Measurements from ENCODE around the gene TMEM11.

TMEM11 gene

GRCh38 chr17:21177854-21178600, 35.9 kb downstream of the TMEM11 start:
- no peak for DNase-seq

DNA sequence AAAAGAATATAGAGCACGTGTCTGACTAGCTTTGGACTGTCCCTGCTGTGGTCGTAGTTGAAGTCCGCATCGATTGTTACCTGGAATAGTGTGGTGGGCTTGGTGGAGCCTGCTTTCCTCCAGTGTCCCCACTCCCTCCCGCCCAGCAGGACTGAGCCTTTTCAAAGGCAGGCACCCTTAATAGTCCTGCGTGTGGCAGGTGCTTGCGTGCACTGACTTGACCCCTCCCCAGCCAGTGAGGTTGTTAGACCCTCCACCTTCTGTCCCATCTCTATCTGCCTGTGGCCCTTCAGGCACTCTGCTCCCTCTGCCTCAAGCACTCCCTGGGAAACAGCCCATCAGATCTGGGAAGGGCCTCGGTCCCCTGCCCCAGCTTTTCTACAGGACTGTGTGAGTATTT, 36.6 kb downstream of the TMEM11 start:
- no peak for DNase-seq

GRCh38 chr17:21176773-21177395, 37.1 kb downstream of the TMEM11 start:
- DNase-seq, result no peak

GRCh38 chr17:21174713-21175112, 39.2 kb downstream of the TMEM11 start:
- no peak for DNase-seq

- no peak for DNase-seq
Observed at GRCh38 chr17:21174186-21174585, 39.8 kb downstream of the TMEM11 start.

- DNase-seq, result no peak
Observed at GRCh38 chr17:21173543-21173942, 40.4 kb downstream of the TMEM11 start.

- DNase-seq, result no peak
Observed at GRCh38 chr17:21172846-21173245, 41.1 kb downstream of the TMEM11 start.

DNA sequence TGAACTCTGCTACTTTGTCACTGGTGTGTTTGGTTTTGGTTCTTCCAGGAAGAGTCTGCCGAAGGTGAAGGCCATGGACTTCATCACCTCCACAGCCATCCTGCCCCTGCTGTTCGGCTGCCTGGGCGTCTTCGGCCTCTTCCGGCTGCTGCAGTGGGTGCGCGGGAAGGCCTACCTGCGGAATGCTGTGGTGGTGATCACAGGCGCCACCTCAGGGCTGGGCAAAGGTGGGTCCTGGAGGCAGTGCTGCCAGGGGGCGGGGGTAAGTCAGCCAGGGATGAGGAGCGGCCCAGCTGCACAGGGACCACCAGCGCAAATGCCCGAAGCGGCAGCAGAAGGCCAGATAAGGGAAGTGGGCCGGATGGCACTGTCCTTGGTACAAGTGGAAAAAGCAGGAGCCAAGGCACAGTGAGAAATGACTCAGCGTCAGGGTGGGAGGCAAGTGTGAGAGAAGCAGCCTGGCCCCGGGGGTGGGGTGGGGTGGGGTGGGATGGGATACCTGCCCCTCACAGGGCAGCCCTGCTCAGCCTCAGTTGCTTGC, 41.9 kb downstream of the TMEM11 start:
- no peak for DNase-seq

GRCh38 chr17:21171309-21171922, 42.5 kb downstream of the TMEM11 start:
- DNase-seq, result peak in 3 of 4 experiments; percentile 21 to 43 (median 42)

GRCh38 chr17:21170809-21171208, 43.2 kb downstream of the TMEM11 start:
- no peak for DNase-seq

- no peak for DNase-seq
Observed at GRCh38 chr17:21169496-21169895, 44.5 kb downstream of the TMEM11 start.

GRCh38 chr17:21168555-21168865, 45.5 kb downstream of the TMEM11 start:
- no peak for DNase-seq

DNA sequence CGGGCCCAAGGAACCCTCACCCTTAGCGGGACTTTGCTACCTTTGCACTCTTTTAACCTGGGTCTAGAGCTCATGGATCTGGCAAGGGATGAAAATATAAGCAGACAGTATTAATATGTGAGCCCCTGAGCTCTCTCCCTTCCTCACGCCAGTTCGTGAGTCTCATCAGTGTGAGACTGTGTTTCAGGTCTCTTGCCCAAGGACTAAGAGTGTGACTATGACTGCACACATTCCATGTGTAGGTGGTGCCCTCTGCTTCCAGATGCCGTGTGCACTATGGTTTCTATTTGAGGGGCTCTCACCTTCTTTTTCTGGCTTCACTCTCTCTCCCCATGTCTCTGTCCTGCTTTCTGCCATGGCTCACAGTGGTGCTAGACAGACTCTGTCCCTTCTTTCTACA, 46.7 kb downstream of the TMEM11 start:
- peak; percentile 41 to 70 (median 68) for DNase-seq

DNA sequence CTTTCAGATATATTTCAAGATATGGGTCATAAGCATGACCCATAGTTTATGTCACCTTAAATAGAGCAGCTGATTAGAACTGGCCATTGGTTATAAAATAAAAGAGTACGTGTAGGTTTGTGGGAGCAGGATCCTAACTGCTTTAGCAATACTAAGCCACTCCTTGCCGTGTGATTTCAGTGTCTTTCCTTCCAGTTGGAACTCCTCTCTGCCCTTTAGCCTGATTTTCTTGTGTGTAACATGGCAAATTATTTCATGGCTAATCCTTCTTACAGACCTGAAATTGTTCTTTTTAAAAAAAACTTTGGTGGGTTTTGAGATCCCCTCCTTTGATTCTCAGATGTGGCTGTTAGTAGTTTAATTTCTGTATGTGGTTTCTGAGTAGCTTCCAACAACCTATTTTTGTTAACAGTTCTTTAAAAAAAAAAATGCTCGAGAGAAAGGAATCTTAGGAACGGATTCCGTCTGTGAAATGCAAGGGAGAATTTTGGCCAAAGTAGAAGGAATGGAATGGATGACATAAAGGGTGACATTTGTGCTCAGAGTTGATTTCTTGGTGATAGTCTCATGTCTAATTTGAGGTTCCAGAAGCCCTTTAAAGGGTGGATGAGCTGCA, 47.3 kb downstream of the TMEM11 start:
- peak; percentile 27 to 79 (median 58) for DNase-seq

DNA sequence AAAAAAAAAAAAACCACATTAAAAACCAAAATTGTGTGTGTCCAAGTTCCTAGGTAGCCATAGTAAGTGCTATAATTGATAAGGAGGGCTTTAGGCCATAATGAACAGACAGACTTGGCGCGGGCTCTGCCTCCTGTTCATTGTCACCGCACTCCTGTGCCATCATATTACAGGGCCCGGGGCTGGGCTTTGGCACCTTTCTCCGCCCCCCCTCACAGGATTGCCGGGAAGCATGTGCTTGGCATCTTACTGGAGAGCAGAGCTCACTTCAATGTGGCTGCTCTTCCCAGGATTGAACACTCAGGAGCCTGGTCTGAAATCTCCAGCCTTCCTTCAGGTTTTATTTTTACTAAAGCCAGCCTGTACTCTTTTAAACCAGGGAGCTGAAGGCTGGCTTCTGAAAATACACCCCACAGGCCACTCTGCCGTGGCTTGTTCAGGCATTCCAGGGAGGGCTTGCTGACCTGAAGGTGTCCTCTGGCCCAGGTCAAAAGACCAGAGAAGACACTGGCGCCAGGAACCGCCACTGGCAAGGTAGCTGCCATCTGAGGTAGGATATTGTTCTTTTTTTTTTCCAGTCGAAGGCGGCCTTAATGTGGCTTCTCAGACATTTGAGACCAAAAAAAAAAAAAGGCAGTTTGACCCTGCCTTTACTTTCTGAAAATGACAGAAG, 47.9 kb downstream of the TMEM11 start:
- no peak for DNase-seq

DNA sequence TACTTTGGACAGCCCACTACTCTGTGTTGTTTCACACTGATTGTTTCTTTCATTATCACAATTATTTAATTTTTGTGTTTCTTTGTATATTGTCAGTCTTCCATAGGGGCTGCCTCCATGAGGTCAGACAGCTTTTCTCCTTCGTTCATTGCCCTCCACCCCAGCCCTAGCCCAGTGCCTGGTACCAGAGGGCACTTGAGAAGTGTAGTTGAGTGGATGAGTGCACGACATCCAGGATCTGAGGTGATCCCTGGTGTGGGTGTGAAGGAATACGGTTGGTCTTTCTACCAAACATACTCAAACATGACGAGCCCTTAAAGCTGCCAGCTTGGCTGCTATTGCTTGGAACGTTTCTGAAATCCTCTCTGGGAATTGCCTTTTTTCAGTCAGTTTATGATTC, 49.3 kb downstream of the TMEM11 start:
- no peak for DNase-seq

- peak in 3 of 4 experiments; percentile 32 to 55 (median 51) for DNase-seq
Observed at GRCh38 chr17:21164216-21164615, 49.7 kb downstream of the TMEM11 start.

- DNase-seq, result peak in 1 of 4 experiments; percentile 25
Observed at GRCh38 chr17:21163101-21163500, 50.9 kb downstream of the TMEM11 start.

GRCh38 chr17:21162394-21162775, 51.6 kb downstream of the TMEM11 start:
- DNase-seq, result no peak

DNA sequence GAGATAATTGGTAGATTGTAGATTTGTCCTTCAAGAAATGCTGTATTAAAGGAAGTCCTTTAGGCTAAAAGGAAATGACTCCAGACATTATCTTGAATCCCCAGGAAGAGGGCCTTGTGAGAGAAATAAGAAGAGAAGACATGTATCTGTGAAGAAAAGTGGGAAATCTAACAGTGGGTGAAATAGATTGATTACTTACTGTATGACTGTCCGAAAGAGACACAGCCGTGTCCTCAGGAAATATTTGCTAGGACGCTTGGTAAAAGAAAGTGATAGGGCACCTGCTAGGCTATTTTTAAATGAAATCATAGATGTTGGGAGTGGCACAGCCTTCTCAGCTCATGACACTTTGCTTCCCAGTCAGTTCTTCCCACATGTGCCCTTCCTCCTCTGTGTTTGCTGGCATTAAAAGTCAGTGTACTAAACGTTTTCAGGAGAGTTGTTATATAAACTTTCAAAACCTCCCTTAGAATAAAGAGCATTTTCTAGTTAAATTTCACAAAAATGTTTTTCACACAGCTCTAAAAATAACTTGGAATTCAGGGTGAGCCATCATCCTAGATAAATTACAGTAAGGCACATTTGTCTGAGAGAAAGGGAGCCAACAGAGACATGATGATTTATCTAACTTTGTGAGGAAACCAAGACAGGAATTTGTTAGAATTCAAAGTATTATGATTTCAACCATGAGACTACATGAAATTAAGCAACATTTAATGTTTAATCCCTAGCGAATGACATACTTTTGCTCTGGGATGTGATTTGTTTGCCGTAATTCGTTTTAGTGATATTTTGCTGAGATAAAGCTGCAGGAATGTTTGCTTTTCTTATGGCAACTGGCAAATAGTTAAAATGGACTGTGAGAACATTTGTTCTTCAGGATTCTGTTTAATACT, 52.2 kb downstream of the TMEM11 start:
- peak in 1 of 4 experiments; percentile 14 for DNase-seq

- DNase-seq, result no peak
Observed at GRCh38 chr17:21160401-21160800, 53.6 kb downstream of the TMEM11 start.

All from suppressor macrophage (primary cell).